ENCODE results near the gene TEC. TPM values are rescaled to one million over a fixed set of nuclear protein-coding genes. Genes with fewer than 3 reads are reported as not detected.

Gene TEC
- total RNA-seq, 1 experiment from 2014 or later: 4.5 TPM

- TF ChIP-seq POLR2A (IDR thresholded peaks at IDR 0.05; ENCODE audit: borderline replicate concordance, extremely low read depth, insufficient read depth, insufficient read length) (no peak), POLR2AphosphoS5 (IDR thresholded peaks at IDR 0.05; ENCODE audit: low read depth, low read length) (no peak), MAX (IDR thresholded peaks at IDR 0.05) (no peak), SP1 (IDR thresholded peaks at IDR 0.05; ENCODE audit: low read depth) (no peak), ZFX (IDR thresholded peaks at IDR 0.05) (no peak), CEBPB (IDR thresholded peaks at IDR 0.05; ENCODE audit: low read depth) (no peak), CTCF (IDR thresholded peaks at IDR 0.05 in 2 of 3, conservative IDR thresholded peaks at IDR 0.05 in 1 of 3; ENCODE audit: borderline replicate concordance in 1 of 3, insufficient read depth in 1 of 3, low read depth in 2 of 3, low read length in 2 of 3) (no peak), ATF3 (IDR thresholded peaks at IDR 0.05) (no peak)
These were observed 45.0 kb downstream of the TEC start (continued) for GRCh38 chr4:48224606-48225005.

- TF ChIP-seq SIN3A (IDR thresholded peaks at IDR 0.05; ENCODE audit: low read depth): peak; percentile 59
- TF ChIP-seq MAX (IDR thresholded peaks at IDR 0.05): peak; percentile 55; the same call in 1 of the 2 replicates
- peak; percentile 69 for TF ChIP-seq SP1 (IDR thresholded peaks at IDR 0.05; ENCODE audit: low read depth)
- TF ChIP-seq CEBPB (IDR thresholded peaks at IDR 0.05; ENCODE audit: low read depth): peak; percentile 64; the same call in 1 of the 2 replicates
- peak; percentile 82; the same call in 1 of the 2 replicates for TF ChIP-seq CBX3 (IDR thresholded peaks at IDR 0.05; ENCODE audit: low read depth)
- peak; percentile 95 for TF ChIP-seq FOSL1 (IDR thresholded peaks at IDR 0.05; ENCODE audit: low read depth)
- no peak for TF ChIP-seq ZBTB33 (IDR thresholded peaks at IDR 0.05; ENCODE audit: extremely low read depth, insufficient replicate concordance, low read length)
- no peak for TF ChIP-seq YY1 (IDR thresholded peaks at IDR 0.05; ENCODE audit: extremely low read depth, insufficient replicate concordance, low read depth, low read length)
- peak; percentile 72; the same call in 1 of the 2 replicates for TF ChIP-seq SRF (IDR thresholded peaks at IDR 0.05; ENCODE audit: low read depth)
- peak; percentile 77; the same call in 1 of the 2 replicates for TF ChIP-seq JUND (IDR thresholded peaks at IDR 0.05)
- Histone ChIP-seq H3K27me3 (ENCODE audit: insufficient read depth, low read length) (no peaks in the 10 kb centered on the region), H3K4me2 (ENCODE audit: low read length) (peak overlapping the region; percentile 53), H2AFZ (ENCODE audit: low read depth, low read length, poor library complexity, severe bottlenecking) (no peak overlapping the region), H3K4me1 (ENCODE audit: control insufficient read depth in 1 of 2, insufficient read depth in 2 of 2, low read length in 2 of 2) (peaks cover 0 to 15% of the 10 kb centered on the region in 2 experiments; a peak in 3 of 4 replicates), H3K9me3 (ENCODE audit: control insufficient read depth in 1 of 2, insufficient read depth in 1 of 2, low read depth in 1 of 2, low read length in 2 of 2) (no peaks in the 10 kb centered on the region), H3K36me3 (ENCODE audit: control insufficient read depth in 1 of 2, insufficient read depth in 2 of 2, low read length in 2 of 2) (no peaks in the 10 kb centered on the region), H4K20me1 (ENCODE audit: insufficient read depth) (no peaks in the 10 kb centered on the region), H3K9me2 (ENCODE audit: insufficient read depth) (no peaks in the 10 kb centered on the region), H3K27ac (ENCODE audit: low read depth, low read length) (no peak overlapping the region), H3K9ac (ENCODE audit: low read length) (peak overlapping the region; percentile 23; the same call in 1 of the 2 replicates), H3K79me2 (ENCODE audit: insufficient read depth, low read length) (no peaks in the 10 kb centered on the region), H3K4me3 (replicated peaks in 1 of 2; ENCODE audit: low read depth in 1 of 2, low read length in 2 of 2) (0 out of 4 replicates have a peak overlapping the region, but pooled peaks of 1 of the 2 experiments have one; percentile 10)
- intact Hi-C loops (cut with micrococcal nuclease): no loop called here
- ChIA-PET CTCF (no interaction called here), RAD21 (ENCODE audit: low non-redundant PET in 1 of 2, low total read pairs in 2 of 2, uncharacterized antibody in 2 of 2, unreplicated experiment in 2 of 2) (no interaction called here), POLR2A (no interaction called here)
- ATAC-seq (peak; percentile 80), DNase-seq (ENCODE audit: low read depth, low spot score) (peak; percentile 39)
- no TSS peak for BruUV-seq (replicated peaks)
These were observed 45.9 kb downstream of the TEC start for GRCh38 chr4:48223633-48224295.
